Fibroblast of the aortic adventitia (primary cell): Measurements from ENCODE around the gene TRPM1. TPM values are rescaled to one million over a fixed set of nuclear protein-coding genes. Genes with fewer than 3 reads are reported as not detected.
A peak's percentile ranks its signal among the peaks of the same experiment; 100 is the strongest.

ENCODE experiments used
- DNase-seq: peaks from one replicate; pipeline ENCODE4 v3.0.0-alpha.2; 2010; ENCODE audit warnings: low read depth
- H3K4me3 ChIP-seq: 2 replicates; pipeline ENCODE4 v1.5.1; 2011; ENCODE audit warnings: low read depth, mild to moderate bottlenecking, control low read depth, low read length, moderate library complexity
- total RNA-seq: library from RNA; depleted of rRNA; stranded (reverse); fragments of >200 nt; gene quantifications from 2 replicates; pipeline ENCODE4 v1.2.3, GENCODE V29; 2012; ENCODE audit warnings: low replicate concordance
- TF ChIP-seq, protein P1 (sequence below): IDR thresholded peaks from 2 replicates; pipeline ENCODE4 v1.5.1; 2011; ENCODE audit warnings: mild to moderate bottlenecking, low read length, control low read depth, inconsistent platforms; ENCODE audit not compliant: insufficient read depth

TRPM1 gene
- total RNA-seq, 1 donor = not detected

DNA sequence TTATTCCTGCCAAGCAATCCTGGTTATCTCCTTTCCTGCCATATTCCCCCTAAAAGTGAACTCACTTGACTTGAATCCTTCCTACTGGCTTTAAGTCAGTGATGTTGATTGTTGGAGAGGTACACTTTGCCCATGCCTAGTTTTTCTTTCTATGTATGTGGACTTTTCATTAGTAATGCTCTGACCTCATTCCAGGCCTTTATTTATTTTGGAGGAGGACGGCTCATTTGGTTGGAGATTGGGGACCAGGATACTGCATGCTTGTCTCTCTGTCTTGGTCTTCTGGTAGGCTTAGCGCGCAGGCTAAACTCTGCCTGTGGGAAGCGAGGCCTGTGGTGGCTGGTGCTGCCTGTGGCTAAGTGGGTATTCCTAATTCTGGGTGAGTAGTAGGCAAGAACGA is 81.0 kb downstream of the TRPM1 start:
- H3K4me3 ChIP-seq = no peak overlapping the region
- TF ChIP-seq, protein P1, sequence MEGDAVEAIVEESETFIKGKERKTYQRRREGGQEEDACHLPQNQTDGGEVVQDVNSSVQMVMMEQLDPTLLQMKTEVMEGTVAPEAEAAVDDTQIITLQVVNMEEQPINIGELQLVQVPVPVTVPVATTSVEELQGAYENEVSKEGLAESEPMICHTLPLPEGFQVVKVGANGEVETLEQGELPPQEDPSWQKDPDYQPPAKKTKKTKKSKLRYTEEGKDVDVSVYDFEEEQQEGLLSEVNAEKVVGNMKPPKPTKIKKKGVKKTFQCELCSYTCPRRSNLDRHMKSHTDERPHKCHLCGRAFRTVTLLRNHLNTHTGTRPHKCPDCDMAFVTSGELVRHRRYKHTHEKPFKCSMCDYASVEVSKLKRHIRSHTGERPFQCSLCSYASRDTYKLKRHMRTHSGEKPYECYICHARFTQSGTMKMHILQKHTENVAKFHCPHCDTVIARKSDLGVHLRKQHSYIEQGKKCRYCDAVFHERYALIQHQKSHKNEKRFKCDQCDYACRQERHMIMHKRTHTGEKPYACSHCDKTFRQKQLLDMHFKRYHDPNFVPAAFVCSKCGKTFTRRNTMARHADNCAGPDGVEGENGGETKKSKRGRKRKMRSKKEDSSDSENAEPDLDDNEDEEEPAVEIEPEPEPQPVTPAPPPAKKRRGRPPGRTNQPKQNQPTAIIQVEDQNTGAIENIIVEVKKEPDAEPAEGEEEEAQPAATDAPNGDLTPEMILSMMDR = no peak
- DNase-seq = peak; percentile 25

DNA sequence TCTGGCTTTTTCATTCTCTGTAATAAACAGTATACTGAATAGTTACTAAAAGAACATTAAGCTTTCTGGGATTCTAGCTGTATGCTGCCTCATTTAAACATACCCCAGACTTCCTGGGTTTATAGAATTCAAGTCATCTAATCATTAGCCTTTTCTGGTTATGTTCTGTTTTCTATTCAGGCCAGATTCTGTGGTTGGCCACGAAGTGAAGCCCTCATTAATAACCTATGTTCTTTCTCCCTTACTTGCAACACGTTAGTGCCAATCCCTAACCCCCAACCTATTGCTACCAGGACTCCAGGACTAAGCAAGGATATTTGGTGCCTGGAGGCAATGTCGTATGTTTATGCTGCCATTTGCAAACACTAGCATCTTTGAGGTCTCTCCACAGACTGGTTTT is 81.5 kb downstream of the TRPM1 start:
- TF ChIP-seq, protein P1 = no peak
- no peak for DNase-seq
- no peak overlapping the region for H3K4me3 ChIP-seq

DNA sequence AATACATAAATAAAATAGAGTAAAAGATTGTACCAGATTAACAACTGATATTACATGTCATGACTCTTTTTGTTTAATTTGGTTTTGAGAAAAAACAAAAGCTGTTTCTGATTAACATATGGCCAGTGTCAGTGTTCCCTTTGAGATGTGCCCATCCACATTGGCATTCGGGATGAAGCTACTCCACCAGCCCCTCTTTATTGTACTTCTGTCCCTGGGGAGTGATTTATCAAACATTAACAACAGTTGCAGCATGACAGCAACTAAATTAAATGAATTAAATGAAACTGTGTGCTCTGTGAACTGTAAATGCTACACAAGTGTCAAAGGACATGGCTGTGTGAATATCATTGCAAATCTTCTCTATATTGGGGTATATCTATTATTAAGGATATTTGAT is 84.2 kb downstream of the TRPM1 start:
- no peak for DNase-seq
- H3K4me3 ChIP-seq = no peak overlapping the region
- TF ChIP-seq, protein P1 = no peak

DNA sequence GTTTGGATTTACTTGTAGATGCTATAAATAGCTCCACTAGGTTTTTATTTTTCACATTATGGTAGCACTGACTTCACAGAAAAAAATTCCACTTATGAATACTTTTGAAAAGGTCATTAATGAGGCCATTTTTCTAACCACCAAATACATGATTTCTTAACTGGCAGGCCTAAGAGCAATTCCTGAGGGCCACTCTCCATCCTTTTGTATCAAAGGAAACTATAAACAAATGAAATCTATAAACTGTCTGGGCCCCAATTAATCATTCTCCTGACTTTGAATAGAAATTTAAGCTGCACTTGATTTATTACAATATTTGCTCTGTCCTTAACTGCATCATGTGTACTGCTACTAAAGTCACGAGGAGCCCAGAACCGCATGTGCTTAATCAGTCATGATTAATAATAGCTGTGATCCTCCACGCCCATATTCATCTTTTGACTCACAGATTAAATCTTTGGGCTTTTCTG is 85.0 kb downstream of the TRPM1 start:
- TF ChIP-seq, protein P1 = no peak
- DNase-seq = peak; percentile 86
- H3K4me3 ChIP-seq = no peak overlapping the region

DNA sequence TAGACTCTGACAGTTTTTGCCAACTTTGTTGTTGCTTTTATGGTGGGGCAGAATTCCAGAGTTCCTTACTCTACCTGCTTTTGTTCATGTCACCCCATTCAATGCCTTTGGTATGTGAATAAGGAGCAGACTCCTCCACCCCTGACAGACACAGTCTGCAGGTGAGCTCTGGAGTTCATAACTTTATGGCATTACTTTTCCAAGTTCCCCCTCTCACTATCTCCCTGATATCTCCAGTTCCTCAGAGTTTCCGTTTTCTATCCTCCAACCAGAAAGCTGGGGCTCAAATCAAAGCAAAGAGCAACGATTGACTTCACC is 87.0 kb downstream of the TRPM1 start:
- TF ChIP-seq, protein P1 = no peak
- no peak for DNase-seq
- H3K4me3 ChIP-seq = no peak overlapping the region

DNA sequence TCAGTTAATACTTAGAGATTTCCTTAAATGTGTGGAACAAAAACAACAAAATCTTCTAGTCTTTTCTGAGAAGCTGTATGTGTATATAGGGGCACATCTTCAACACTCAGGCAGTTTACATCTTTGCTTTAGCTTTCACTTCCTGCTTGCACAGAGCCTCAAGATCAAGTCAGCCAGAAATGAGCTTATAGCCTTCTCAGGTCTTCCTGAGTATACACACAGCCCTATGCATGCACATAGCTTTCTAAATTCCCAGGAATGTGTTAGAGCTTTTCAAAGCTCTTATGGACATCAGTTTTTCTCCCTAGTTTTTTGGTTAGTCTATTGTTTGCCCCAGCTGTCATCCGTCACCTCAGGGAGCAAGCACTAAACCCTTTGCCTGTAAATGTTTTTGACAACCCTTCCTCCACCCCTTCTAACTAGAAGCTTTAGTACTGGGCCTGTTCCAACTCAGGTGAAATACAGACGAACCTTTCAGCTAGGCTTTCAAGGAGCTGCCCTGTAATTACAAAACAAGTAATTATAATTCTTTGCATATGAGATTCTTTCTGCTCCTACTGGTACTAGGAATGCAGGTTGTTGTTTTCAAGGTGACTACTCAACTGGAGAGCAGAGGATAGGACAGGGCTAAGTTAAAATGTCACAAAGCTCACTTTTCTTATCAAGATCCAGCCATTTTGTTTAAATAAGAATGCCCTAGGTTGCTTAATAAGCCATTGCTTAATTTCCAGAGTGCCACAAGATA is 87.5 kb downstream of the TRPM1 start:
- no peak for DNase-seq
- no peak overlapping the region for H3K4me3 ChIP-seq
- TF ChIP-seq, protein P1 = no peak

DNA sequence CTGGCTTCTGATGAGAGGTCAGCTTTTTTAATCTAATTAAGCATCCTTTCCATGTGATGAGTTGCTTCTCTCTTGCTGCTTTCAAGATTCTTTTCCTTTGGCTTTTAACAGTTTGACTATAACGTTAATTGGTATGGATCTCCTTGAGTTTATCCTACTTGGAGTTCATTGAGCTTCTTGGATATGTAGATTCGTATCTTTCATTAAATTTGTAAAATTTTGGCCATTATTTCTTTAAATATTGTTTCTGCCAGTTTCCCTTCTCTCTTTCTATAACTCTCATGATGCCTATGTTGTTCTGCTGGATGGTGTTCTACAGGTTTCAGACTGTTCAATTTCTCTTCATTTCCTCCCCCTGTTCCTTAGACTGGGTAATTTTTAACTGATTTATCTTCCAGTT is 89.1 kb downstream of the TRPM1 start:
- H3K4me3 ChIP-seq = no peak overlapping the region
- no peak for DNase-seq

More for the DNA sequence above, 89.1 kb downstream of the TRPM1 start:
- TF ChIP-seq, protein P1 = no peak
